ENCODE data around the gene CD3E. TPM values are rescaled to one million over a fixed set of nuclear protein-coding genes. Genes with fewer than 3 reads are reported as not detected.
"Not testable (repeated sequence)": the region's sequence is repeated elsewhere in the genome, so short reads cannot be mapped to it uniquely, and the experiment has no call there.

The CD3E gene
- total and polyA plus RNA-seq, 2 donors (not counting 1 experiment from before 2014, with no cell fraction given) = 1.0 to 1.7 TPM

DNA sequence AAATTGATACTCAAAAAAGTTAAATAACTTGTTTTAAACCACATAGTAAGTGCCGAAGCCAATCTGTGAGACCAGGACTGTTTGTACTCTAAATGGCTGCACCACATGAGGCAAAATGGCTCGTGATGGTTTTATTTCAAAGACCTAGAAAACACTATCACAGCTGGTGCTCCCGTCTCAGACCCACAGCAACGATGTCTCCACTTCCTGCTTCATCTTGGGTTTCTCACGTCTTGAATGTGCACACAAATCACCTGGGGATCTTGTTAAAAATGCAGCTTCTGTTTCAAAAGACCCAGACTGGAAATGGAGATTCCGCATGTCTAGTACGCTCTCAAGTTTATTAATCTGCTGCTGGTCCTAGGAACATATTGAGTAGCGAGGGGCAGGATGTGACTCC lies 1.2 kb downstream of the CD3E start:
- no peak for DNase-seq
- H3K4me1 ChIP-seq (ENCODE audit: control insufficient read depth in 2 of 2, insufficient read depth in 2 of 2, low read length in 2 of 2) = peaks cover 4 to 5% of the 10 kb centered on the region in 2 donors
- POLR2A ChIA-PET = no interaction called here
- H3K4me2 ChIP-seq (replicated peaks; ENCODE audit: low read depth, low read length, poor library complexity, severe bottlenecking) = no peak overlapping the region
- no peak overlapping the region for H3K27ac ChIP-seq (ENCODE audit: low read length in 2 of 2)
- no peaks in the 10 kb centered on the region for H3K9me3 ChIP-seq (ENCODE audit: control extremely low read depth in 1 of 3, control insufficient read depth in 2 of 3, insufficient read depth in 1 of 3, low read length in 2 of 3)
- Mint-ChIP-seq H3K27ac (no peak overlapping the region), H3K4me3 (no peak overlapping the region), H3K9me3 (ENCODE audit: insufficient read depth) (peaks cover 3% of the 10 kb centered on the region), H3K27me3 (peaks cover 5% of the 10 kb centered on the region), H3K4me1 (peaks cover 11% of the 10 kb centered on the region)
- no peak for ATAC-seq (ENCODE audit: low read depth)
- no peaks in the 10 kb centered on the region for H4K20me1 ChIP-seq (ENCODE audit: control insufficient read depth, insufficient read depth, low read length, poor library complexity, severe bottlenecking)
- CTCF ChIA-PET = interaction anchor here (1.4 kb wide), 1 partner anchor 107 kb away, joined by 4 read pairs; no protein-coding TSS in a partner anchor
- no peaks in the 10 kb centered on the region for H3K27me3 ChIP-seq (replicated peaks in 1 of 4; ENCODE audit: control extremely low read depth in 1 of 4, control insufficient read depth in 3 of 4, insufficient read depth in 4 of 4, low read length in 3 of 4)
- H3K79me2 ChIP-seq (ENCODE audit: control insufficient read depth, insufficient read depth, low read length) = no peaks in the 10 kb centered on the region
- intact Hi-C loops (cut with micrococcal nuclease) = no loop called here
- no peaks in the 10 kb centered on the region for H3K36me3 ChIP-seq (replicated peaks in 1 of 2; ENCODE audit: control extremely low read depth in 1 of 2, control insufficient read depth in 1 of 2, extremely low read depth in 1 of 2, insufficient read depth in 2 of 2, low read length in 1 of 2)
- peak overlapping the region; percentile 29 for H2AFZ ChIP-seq (ENCODE audit: insufficient read depth, low read depth, low read length, poor library complexity, severe bottlenecking)
- no peak overlapping the region for H3K4me3 ChIP-seq (ENCODE audit: control extremely low read depth in 1 of 5, extremely low read depth in 1 of 5, insufficient read depth in 1 of 5, low read depth in 2 of 5, low read length in 4 of 5)
- WGBS (ENCODE audit: insufficient coverage) = 59% methylated on average over 8 of the region's 8 CpGs
- TF ChIP-seq EZH2 (IDR thresholded peaks at IDR 0.05; ENCODE audit: borderline replicate concordance, insufficient read depth, low read depth, low read length, poor library complexity, severe bottlenecking) = no peak
- TF ChIP-seq, protein P1, sequence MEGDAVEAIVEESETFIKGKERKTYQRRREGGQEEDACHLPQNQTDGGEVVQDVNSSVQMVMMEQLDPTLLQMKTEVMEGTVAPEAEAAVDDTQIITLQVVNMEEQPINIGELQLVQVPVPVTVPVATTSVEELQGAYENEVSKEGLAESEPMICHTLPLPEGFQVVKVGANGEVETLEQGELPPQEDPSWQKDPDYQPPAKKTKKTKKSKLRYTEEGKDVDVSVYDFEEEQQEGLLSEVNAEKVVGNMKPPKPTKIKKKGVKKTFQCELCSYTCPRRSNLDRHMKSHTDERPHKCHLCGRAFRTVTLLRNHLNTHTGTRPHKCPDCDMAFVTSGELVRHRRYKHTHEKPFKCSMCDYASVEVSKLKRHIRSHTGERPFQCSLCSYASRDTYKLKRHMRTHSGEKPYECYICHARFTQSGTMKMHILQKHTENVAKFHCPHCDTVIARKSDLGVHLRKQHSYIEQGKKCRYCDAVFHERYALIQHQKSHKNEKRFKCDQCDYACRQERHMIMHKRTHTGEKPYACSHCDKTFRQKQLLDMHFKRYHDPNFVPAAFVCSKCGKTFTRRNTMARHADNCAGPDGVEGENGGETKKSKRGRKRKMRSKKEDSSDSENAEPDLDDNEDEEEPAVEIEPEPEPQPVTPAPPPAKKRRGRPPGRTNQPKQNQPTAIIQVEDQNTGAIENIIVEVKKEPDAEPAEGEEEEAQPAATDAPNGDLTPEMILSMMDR (IDR thresholded peaks at IDR 0.05) = no peak
- no peak overlapping the region for H3K9ac ChIP-seq (ENCODE audit: low read length)

DNA sequence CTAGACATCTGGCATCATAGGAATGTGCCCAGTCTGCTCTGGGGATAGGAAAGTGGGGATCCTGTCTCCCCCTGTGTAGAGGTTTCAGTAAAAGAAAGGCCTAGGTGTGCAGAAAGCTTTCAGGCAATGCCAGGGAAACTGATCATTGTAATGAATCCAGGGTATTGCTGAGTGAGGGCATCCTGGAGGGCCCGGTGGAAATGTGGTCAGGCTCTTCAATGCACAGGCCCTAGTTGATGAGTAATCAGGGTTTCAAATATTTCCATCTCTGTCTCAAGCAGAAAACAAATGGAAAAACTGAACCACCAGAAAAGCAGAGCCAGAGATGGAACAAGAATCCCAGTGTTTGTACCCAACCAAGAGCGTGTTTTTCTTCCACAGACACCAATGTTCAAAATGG lies 2.0 kb downstream of the CD3E start:
- Histone ChIP-seq H3K9ac (ENCODE audit: low read length) (no peak overlapping the region), H3K27ac (ENCODE audit: low read length in 2 of 2) (no peak overlapping the region), H3K36me3 (replicated peaks in 1 of 2; ENCODE audit: control extremely low read depth in 1 of 2, control insufficient read depth in 1 of 2, extremely low read depth in 1 of 2, insufficient read depth in 2 of 2, low read length in 1 of 2) (no peaks in the 10 kb centered on the region), H3K4me2 (replicated peaks; ENCODE audit: low read depth, low read length, poor library complexity, severe bottlenecking) (no peak overlapping the region), H3K79me2 (ENCODE audit: control insufficient read depth, insufficient read depth, low read length) (no peaks in the 10 kb centered on the region), H3K4me3 (ENCODE audit: control extremely low read depth in 1 of 5, extremely low read depth in 1 of 5, insufficient read depth in 1 of 5, low read depth in 2 of 5, low read length in 4 of 5) (no peak overlapping the region), H3K4me1 (ENCODE audit: control insufficient read depth in 2 of 2, insufficient read depth in 2 of 2, low read length in 2 of 2) (peaks cover 4 to 5% of the 10 kb centered on the region in 2 donors), H3K27me3 (replicated peaks in 1 of 4; ENCODE audit: control extremely low read depth in 1 of 4, control insufficient read depth in 3 of 4, insufficient read depth in 4 of 4, low read length in 3 of 4) (no peaks in the 10 kb centered on the region), H2AFZ (ENCODE audit: insufficient read depth, low read depth, low read length, poor library complexity, severe bottlenecking) (no peak overlapping the region), H4K20me1 (ENCODE audit: control insufficient read depth, insufficient read depth, low read length, poor library complexity, severe bottlenecking) (no peaks in the 10 kb centered on the region), H3K9me3 (ENCODE audit: control extremely low read depth in 1 of 3, control insufficient read depth in 2 of 3, insufficient read depth in 1 of 3, low read length in 2 of 3) (no peaks in the 10 kb centered on the region)
- Mint-ChIP-seq H3K4me1 (peaks cover 11% of the 10 kb centered on the region), H3K4me3 (no peak overlapping the region), H3K9me3 (ENCODE audit: insufficient read depth) (peaks cover 3% of the 10 kb centered on the region), H3K27ac (no peak overlapping the region), H3K27me3 (peaks cover 5% of the 10 kb centered on the region)
- no peak for DNase-seq
- ChIA-PET POLR2A (no interaction called here), CTCF (interaction anchor here (2.5 kb wide), 1 partner anchor 11 kb away, joined by 9 read pairs; no protein-coding TSS in a partner anchor)
- ATAC-seq (ENCODE audit: low read depth) = no peak
- WGBS (ENCODE audit: insufficient coverage) = 100% methylated on average over 1 of the region's 2 CpGs
- no peak for TF ChIP-seq EZH2 (IDR thresholded peaks at IDR 0.05; ENCODE audit: borderline replicate concordance, insufficient read depth, low read depth, low read length, poor library complexity, severe bottlenecking)
- TF ChIP-seq, protein P1 (IDR thresholded peaks at IDR 0.05) = no peak
- intact Hi-C loops (cut with micrococcal nuclease) = no loop called here

DNA sequence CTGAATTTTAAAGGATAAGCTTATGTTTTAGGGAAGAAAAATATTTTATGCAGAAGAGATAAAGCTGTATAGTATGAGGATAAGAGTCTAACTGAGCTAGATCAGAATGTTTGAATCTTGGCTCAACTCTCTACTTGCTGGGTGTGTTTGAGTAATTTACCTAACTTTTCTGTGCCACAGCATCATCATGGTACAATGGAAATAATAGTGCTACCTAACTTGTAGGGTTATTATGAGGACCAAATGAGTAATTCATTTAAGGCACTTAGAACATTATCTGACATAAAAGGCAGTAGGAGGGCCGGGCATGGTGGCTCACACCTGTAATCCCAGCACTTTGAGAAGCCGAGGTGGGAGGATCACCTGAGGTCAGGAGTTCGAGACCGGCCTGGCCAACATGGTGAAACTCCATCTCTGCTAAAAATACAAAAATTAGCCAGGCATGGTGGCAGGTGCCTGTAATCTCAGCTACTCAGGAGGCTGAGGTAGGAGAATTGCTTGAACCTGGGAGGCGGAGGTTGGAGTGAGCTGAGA lies 4.5 kb downstream of the CD3E start:
- H3K9me3 ChIP-seq (ENCODE audit: control extremely low read depth in 1 of 3, control insufficient read depth in 2 of 3, insufficient read depth in 1 of 3, low read length in 2 of 3); H3K27me3 Mint-ChIP-seq; H4K20me1 ChIP-seq (ENCODE audit: control insufficient read depth, insufficient read depth, low read length, poor library complexity, severe bottlenecking); DNase-seq; H3K4me3 Mint-ChIP-seq; intact Hi-C loops (cut with micrococcal nuclease); H3K79me2 ChIP-seq (ENCODE audit: control insufficient read depth, insufficient read depth, low read length); H3K27me3 ChIP-seq (replicated peaks in 1 of 4; ENCODE audit: control extremely low read depth in 1 of 4, control insufficient read depth in 3 of 4, insufficient read depth in 4 of 4, low read length in 3 of 4); H3K27ac Mint-ChIP-seq; ATAC-seq (ENCODE audit: low read depth); H3K27ac ChIP-seq (ENCODE audit: low read length in 2 of 2); POLR2A ChIA-PET; H2AFZ ChIP-seq (ENCODE audit: insufficient read depth, low read depth, low read length, poor library complexity, severe bottlenecking); H3K9me3 Mint-ChIP-seq (ENCODE audit: insufficient read depth); H3K36me3 ChIP-seq (replicated peaks in 1 of 2; ENCODE audit: control extremely low read depth in 1 of 2, control insufficient read depth in 1 of 2, extremely low read depth in 1 of 2, insufficient read depth in 2 of 2, low read length in 1 of 2); H3K4me2 ChIP-seq (replicated peaks; ENCODE audit: low read depth, low read length, poor library complexity, severe bottlenecking); H3K4me3 ChIP-seq (ENCODE audit: control extremely low read depth in 1 of 5, extremely low read depth in 1 of 5, insufficient read depth in 1 of 5, low read depth in 2 of 5, low read length in 4 of 5); H3K9ac ChIP-seq (ENCODE audit: low read length): not testable (repeated sequence)
- H3K4me1 Mint-ChIP-seq = peaks cover 26% of the 10 kb centered on the region
- no CpG with 5 or more reads among the region's 5 CpGs for WGBS (ENCODE audit: insufficient coverage)
- CTCF ChIA-PET = interaction anchor here (1.1 to 2.5 kb wide), 3 partner anchors 13 to 110 kb away, joined by 3 to 9 read pairs (median 5); no protein-coding TSS in a partner anchor
- peaks cover 12 to 22% of the 10 kb centered on the region in 2 donors for H3K4me1 ChIP-seq (ENCODE audit: control insufficient read depth in 2 of 2, insufficient read depth in 2 of 2, low read length in 2 of 2)
